PC-9 (cell line): ENCODE measurements around the gene TAX1BP1. TPM values are rescaled to one million over a fixed set of nuclear protein-coding genes. Genes with fewer than 3 reads are reported as not detected.

Experiments
- BruUV-seq: library from RNA; stranded (reverse); fragments of 400-500 nt; replicated peaks from 2 replicates; lab custom pipeline; 2021; lab: Mats Ljungman, UMichigan
- CTCF ChIA-PET: fragments of 300-600 bp; sonication (Branson Sonifier 250); formaldehyde crosslinking; loops from one replicate; lab custom pipeline; 2022; ENCODE audit warnings: antibody characterized with exemption; lab: Charles Lee
- POLR2A ChIA-PET: fragments of 300-600 bp; sonication (Branson Sonifier 250); formaldehyde crosslinking; loops from one replicate; lab custom pipeline; 2022; ENCODE audit warnings: antibody characterized with exemption; ENCODE audit not compliant: unreplicated experiment; lab: Charles Lee
- DNase-seq, 2 experiments: peaks; one replicate each; pipeline versions ENCODE4 v3.0.0 to v3.0.0-alpha.2; 2015 to 2022; ENCODE audit warnings: mixed read lengths in 1 of 2
- H2AFZ ChIP-seq: fragments of 200-600 bp; sonication (generic); 2 replicates; pipeline ENCODE4 v1.8.1; 2017; ENCODE audit warnings: antibody characterized with exemption
- H3F3A ChIP-seq: fragments of 200-600 bp; sonication (generic); 2 replicates; pipeline ENCODE4 v1.8.1; 2017; ENCODE audit warnings: antibody characterized with exemption, mild to moderate bottlenecking, low read depth; ENCODE audit not compliant: insufficient read depth
- H3K27ac ChIP-seq: fragments of 200-600 bp; sonication (generic); 2 replicates; pipeline ENCODE4 v1.6.1; 2016; ENCODE audit warnings: mixed run types
- H3K27me3 ChIP-seq: fragments of 200-600 bp; sonication (generic); 2 replicates; pipeline ENCODE4 v1.6.1; 2016; ENCODE audit warnings: low read depth, mixed run types; ENCODE audit not compliant: insufficient read depth
- H3K36me3 ChIP-seq: fragments of 200-600 bp; sonication (generic); 2 replicates; pipeline ENCODE4 v1.6.1; 2016; ENCODE audit warnings: low read depth, mixed run types
- H3K4me1 ChIP-seq: fragments of 200-600 bp; sonication (generic); replicated peaks from 2 replicates; pipeline ENCODE4 v1.6.1; 2016; ENCODE audit warnings: mixed run types; ENCODE audit not compliant: insufficient read depth
- H3K4me2 ChIP-seq: fragments of 200-600 bp; sonication (generic); 2 replicates; pipeline ENCODE4 v1.6.1; 2017; ENCODE audit warnings: mixed run types
- H3K4me3 ChIP-seq: fragments of 200-600 bp; sonication (generic); 2 replicates; pipeline ENCODE4 v1.6.1; 2016; ENCODE audit warnings: mixed run types
- H3K79me2 ChIP-seq: fragments of 200-600 bp; sonication (generic); 2 replicates; pipeline ENCODE4 v1.6.1; 2017; ENCODE audit warnings: low read depth, mixed run types
- H3K9me2 ChIP-seq: fragments of 200-600 bp; sonication (generic); 2 replicates; pipeline ENCODE4 v1.8.1; 2017; ENCODE audit warnings: mild to moderate bottlenecking; ENCODE audit not compliant: insufficient read depth
- H3K9me3 ChIP-seq: fragments of 200-600 bp; sonication (generic); 2 replicates; pipeline ENCODE4 v1.8.1; 2016; ENCODE audit warnings: low read depth; ENCODE audit not compliant: insufficient read depth
- H4K20me1 ChIP-seq: fragments of 200-600 bp; sonication (generic); 2 replicates; pipeline ENCODE4 v1.8.1; 2017; ENCODE audit not compliant: insufficient read depth
- EZH2 ChIP-seq: fragments of 200-600 bp; sonication (generic); IDR thresholded peaks from 2 replicates; pipeline ENCODE4 v1.8.0; 2017; ENCODE audit warnings: antibody characterized with exemption, low read depth
- intact Hi-C: fragments of 100-400 bp; cut with micrococcal nuclease; formaldehyde crosslinking; loops from one replicate; pipeline ENCODE4 v1.10.0; 2022; ENCODE audit not compliant: unreplicated experiment
- total RNA-seq: library from RNA; stranded (reverse); gene quantifications from 2 replicates; pipeline ENCODE4 v1.2.3, GENCODE V29; 2021
- TF ChIP-seq, protein P1 (sequence below): fragments of 200-600 bp; sonication (generic); conservative IDR thresholded peaks from 2 replicates; pipeline ENCODE4 v1.6.1; 2017; ENCODE audit warnings: mixed run types, antibody characterized with exemption, mild to moderate bottlenecking, moderate library complexity

The TAX1BP1 gene
- total RNA-seq, 1 experiment from 2014 or later: 174 TPM

DNA sequence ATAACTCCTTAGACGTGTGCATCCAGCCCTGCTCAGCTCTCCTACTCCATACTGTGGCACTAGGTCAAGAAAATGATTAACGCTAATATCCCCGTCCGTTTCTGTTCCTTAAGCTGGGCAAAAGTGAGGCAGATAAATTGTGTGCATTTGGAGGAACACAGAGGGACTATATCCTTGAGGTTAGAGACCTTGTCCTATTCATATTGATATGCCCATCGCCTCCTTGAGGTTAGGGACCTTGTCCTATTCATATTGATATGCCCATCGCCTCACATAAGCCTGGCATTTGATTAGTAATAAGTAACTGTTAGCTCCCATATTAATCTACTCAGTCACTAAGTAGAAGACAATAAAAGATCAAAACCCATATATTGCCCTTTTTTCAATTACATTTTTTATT is 12.9 kb upstream of the TAX1BP1 start:
- ChIA-PET CTCF (interaction anchor here (0.6 kb wide), 1 partner anchor 367 kb away, joined by 3 read pairs; no protein-coding TSS in a partner anchor), POLR2A (no interaction called here)
- H3K9me3 ChIP-seq: no peaks in the 10 kb centered on the region
- H3F3A ChIP-seq: no peaks in the 10 kb centered on the region; the same call in 1 of the 2 replicates
- H3K9me2 ChIP-seq: no peaks in the 10 kb centered on the region
- DNase-seq: no peak
- no peak for TF ChIP-seq EZH2
- TF ChIP-seq, protein P1, sequence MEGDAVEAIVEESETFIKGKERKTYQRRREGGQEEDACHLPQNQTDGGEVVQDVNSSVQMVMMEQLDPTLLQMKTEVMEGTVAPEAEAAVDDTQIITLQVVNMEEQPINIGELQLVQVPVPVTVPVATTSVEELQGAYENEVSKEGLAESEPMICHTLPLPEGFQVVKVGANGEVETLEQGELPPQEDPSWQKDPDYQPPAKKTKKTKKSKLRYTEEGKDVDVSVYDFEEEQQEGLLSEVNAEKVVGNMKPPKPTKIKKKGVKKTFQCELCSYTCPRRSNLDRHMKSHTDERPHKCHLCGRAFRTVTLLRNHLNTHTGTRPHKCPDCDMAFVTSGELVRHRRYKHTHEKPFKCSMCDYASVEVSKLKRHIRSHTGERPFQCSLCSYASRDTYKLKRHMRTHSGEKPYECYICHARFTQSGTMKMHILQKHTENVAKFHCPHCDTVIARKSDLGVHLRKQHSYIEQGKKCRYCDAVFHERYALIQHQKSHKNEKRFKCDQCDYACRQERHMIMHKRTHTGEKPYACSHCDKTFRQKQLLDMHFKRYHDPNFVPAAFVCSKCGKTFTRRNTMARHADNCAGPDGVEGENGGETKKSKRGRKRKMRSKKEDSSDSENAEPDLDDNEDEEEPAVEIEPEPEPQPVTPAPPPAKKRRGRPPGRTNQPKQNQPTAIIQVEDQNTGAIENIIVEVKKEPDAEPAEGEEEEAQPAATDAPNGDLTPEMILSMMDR: no peak
- H3K79me2 ChIP-seq: no peaks in the 10 kb centered on the region
- H3K4me2 ChIP-seq: no peak overlapping the region
- H3K4me3 ChIP-seq: no peak overlapping the region
- no peak overlapping the region for H2AFZ ChIP-seq
- H3K36me3 ChIP-seq: no peaks in the 10 kb centered on the region
- intact Hi-C loops: no loop called here
- no peaks in the 10 kb centered on the region for H3K27me3 ChIP-seq
- no peaks in the 10 kb centered on the region for H4K20me1 ChIP-seq
- H3K27ac ChIP-seq: no peak overlapping the region
- H3K4me1 ChIP-seq: no peaks in the 10 kb centered on the region
- BruUV-seq: no TSS peak

DNA sequence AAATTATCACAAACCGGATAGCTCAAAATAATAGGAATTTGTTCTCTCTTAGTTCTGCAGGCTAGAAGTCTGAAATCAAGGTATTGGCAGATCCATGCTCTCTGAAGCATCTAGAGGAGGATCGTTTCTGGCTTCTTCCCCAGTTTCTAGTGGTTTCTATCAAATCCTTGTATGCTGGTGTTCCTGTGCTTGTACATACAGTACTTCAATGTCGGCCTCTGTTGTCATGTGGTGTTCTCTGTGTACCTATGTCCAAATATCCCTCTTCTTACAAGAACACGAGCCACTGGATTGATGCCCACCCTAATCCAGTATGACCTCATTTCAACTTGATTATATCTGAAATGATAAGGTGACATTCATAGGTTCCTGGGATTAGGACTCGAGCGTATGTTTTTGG is 9.8 kb upstream of the TAX1BP1 start:
- Histone ChIP-seq H3K4me1 (peaks cover 12% of the 10 kb centered on the region), H3K4me3 (no peak overlapping the region), H3K36me3 (no peaks in the 10 kb centered on the region), H3K9me2 (no peaks in the 10 kb centered on the region), H4K20me1 (no peaks in the 10 kb centered on the region), H3K9me3 (no peaks in the 10 kb centered on the region), H3F3A (no peaks in the 10 kb centered on the region; the same call in 1 of the 2 replicates), H3K79me2 (no peaks in the 10 kb centered on the region), H3K4me2 (no peak overlapping the region), H3K27me3 (no peaks in the 10 kb centered on the region), H3K27ac (no peak overlapping the region), H2AFZ (0 out of 2 replicates have a peak overlapping the region, but pooled peaks have one; percentile 9)
- TF ChIP-seq, protein P1: no peak
- no peak for TF ChIP-seq EZH2
- CTCF ChIA-PET: interaction anchor here (0.5 kb wide), 1 partner anchor 77 kb away, joined by 3 read pairs; no protein-coding TSS in a partner anchor
- no TSS peak for BruUV-seq
- POLR2A ChIA-PET: interaction anchor here (0.6 kb wide), 2 partner anchors 25 to 33 kb away, joined by 3 to 10 read pairs; no protein-coding TSS in a partner anchor
- intact Hi-C loops: no loop called here
- no peak for DNase-seq

DNA sequence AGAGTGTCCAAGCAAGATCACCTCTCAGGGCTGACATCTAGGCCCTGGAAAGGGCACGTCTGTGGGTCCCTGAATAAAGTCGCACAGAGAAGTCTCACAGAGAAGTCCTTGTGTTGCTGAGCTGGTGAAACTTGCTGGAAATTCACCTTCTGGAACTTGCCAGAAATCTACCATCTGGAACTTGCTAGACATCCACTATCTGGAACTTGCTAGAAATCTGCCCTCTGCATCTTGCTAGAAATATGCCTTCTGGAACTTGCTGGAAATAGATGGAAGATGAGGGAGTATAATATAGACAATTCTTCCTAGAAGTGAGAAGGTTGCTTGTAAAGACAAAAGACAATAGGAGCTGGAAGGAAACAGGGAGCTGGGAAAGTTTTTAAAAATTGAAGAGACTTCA is 5.4 kb upstream of the TAX1BP1 start:
- POLR2A ChIA-PET: no interaction called here
- Histone ChIP-seq H3K4me1 (peaks cover 54% of the 10 kb centered on the region), H3K4me2 (peak overlapping the region; percentile 50), H3F3A (peaks cover 26% of the 10 kb centered on the region), H2AFZ (0 out of 2 replicates have a peak overlapping the region, but pooled peaks have one; percentile 34), H3K27me3 (no peaks in the 10 kb centered on the region), H3K4me3 (no peak overlapping the region), H3K79me2 (peaks cover 11% of the 10 kb centered on the region; the same call in 1 of the 2 replicates), H3K9me2 (no peaks in the 10 kb centered on the region), H3K27ac (peak overlapping the region; percentile 36), H4K20me1 (no peaks in the 10 kb centered on the region), H3K9me3 (no peaks in the 10 kb centered on the region), H3K36me3 (no peaks in the 10 kb centered on the region)
- intact Hi-C loops: no loop called here
- CTCF ChIA-PET: interaction anchor here (0.6 kb wide), 1 partner anchor 29 kb away, joined by 3 read pairs; no protein-coding TSS in a partner anchor
- TF ChIP-seq, protein P1: no peak
- TF ChIP-seq EZH2: no peak
- DNase-seq: no peak
- no TSS peak for BruUV-seq
